Measurements from ENCODE around the gene RAPGEF5. TPM values are rescaled to one million over a fixed set of nuclear protein-coding genes. Genes with fewer than 3 reads are reported as not detected.

Gene RAPGEF5
- polyA plus RNA-seq, 1 of the 3 experiments (the other 2 are of a cell fraction): 1.2 TPM

DNA sequence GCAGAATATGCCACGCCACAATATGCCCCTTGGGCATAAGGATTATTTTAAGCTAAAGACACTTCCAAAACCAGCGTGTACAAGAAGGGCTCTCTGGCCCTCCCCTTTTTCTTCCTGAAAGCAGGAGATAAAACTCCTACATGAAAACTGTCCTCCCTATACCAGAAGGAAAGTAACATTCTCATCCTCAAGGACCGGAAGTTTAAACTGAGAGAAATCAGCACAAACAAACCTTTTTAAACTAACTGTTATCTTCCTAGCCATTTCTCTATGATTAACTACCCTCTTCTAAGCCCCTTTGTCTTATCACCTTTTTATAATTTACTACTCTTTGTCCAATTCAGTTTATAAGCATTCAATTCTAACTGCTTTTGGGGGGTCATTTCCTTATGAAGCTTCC lies 16.4 kb upstream of the RAPGEF5 start:
- POLR2A ChIA-PET: interaction anchor here (1.2 kb wide), 1 partner anchor 11 kb away, joined by 3 read pairs; no protein-coding TSS in a partner anchor
- H3K9ac ChIP-seq: no peak overlapping the region

DNA sequence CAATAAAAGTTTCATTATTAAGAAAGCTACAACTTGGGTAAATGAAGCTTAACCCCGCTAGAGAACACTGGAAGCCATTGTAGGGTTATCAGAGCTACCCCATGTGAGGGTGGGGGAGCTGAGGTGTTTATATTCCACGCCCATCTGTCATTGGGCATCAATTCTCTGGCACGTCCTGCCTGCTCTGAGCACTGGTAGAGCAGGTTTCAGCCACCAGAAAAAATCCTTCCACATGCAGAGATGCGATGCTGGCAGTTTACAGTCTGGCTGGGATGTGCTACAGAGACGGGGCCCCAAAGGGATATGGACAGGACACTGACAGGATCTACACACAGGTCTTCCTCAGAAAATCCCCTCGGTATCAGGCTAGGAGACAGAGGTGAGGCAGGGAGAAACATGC lies 15.9 kb upstream of the RAPGEF5 start:
- Histone ChIP-seq H3K9ac (no peak overlapping the region), H3K9me2 (no peaks in the 10 kb centered on the region), H3F3A (replicated peaks; ENCODE audit: insufficient read depth) (no peaks in the 10 kb centered on the region), H4K20me1 (ENCODE audit: insufficient read depth) (no peaks in the 10 kb centered on the region), H3K27me3 (ENCODE audit: insufficient read depth) (no peaks in the 10 kb centered on the region), H3K79me2 (ENCODE audit: insufficient read depth) (no peaks in the 10 kb centered on the region), H2AFZ (ENCODE audit: low read depth) (no peak overlapping the region), H3K36me3 (replicated peaks in 1 of 2; ENCODE audit: control insufficient read depth in 1 of 2, insufficient read depth in 2 of 2, low read length in 1 of 2) (no peaks in the 10 kb centered on the region), H3K4me2 (no peak overlapping the region), H3K4me1 (ENCODE audit: control insufficient read depth in 1 of 2, insufficient read depth in 2 of 2, low read depth in 1 of 2, low read length in 1 of 2) (peaks cover 0 to 22% of the 10 kb centered on the region in 2 experiments; a peak in 3 of 4 replicates), H3K4me3 (ENCODE audit: low read depth in 2 of 2, low read length in 1 of 2) (no peak overlapping the region), H3K9me3 (no peaks in the 10 kb centered on the region), H3K27ac (ENCODE audit: low read depth in 2 of 2, low read length in 1 of 2) (no peak overlapping the region)
- CTCF ChIA-PET: interaction anchor here (0.5 to 2.4 kb wide), 3 partner anchors 10 to 80 kb away, joined by 3 to 5 read pairs (median 3); no protein-coding TSS in a partner anchor
- no peak for TF ChIP-seq RAD21 (IDR thresholded peaks at IDR 0.05; ENCODE audit: low read length)
- no peak for TF ChIP-seq SIN3A (IDR thresholded peaks at IDR 0.05; ENCODE audit: borderline replicate concordance, low read depth, low read length)
- TF ChIP-seq SMC3 (IDR thresholded peaks at IDR 0.05; ENCODE audit: low read depth, low read length): no peak
- 77% methylated on average over 6 of the region's 6 CpGs for WGBS (ENCODE audit: low lambda C conversion rate)
- POLR2A ChIA-PET: interaction anchor here (0.8 kb wide), 1 partner anchor 10 kb away, joined by 3 read pairs; no protein-coding TSS in a partner anchor
- no peak for DNase-seq

More for the DNA sequence above, 16.4 kb upstream of the RAPGEF5 start:
- H3K27ac ChIP-seq (ENCODE audit: low read depth in 2 of 2, low read length in 1 of 2): no peak overlapping the region
- no peak overlapping the region for H3K4me3 ChIP-seq (ENCODE audit: low read depth in 2 of 2, low read length in 1 of 2)
- 86% methylated on average over 3 of the region's 3 CpGs for WGBS (ENCODE audit: low lambda C conversion rate)
- H3K79me2 ChIP-seq (ENCODE audit: insufficient read depth): no peaks in the 10 kb centered on the region
- no peak for DNase-seq
- CTCF ChIA-PET: interaction anchor here (0.6 to 2.4 kb wide), 7 partner anchors 9 to 262 kb away, joined by 3 to 5 read pairs (median 3); no protein-coding TSS in a partner anchor
- no peak overlapping the region for H2AFZ ChIP-seq (ENCODE audit: low read depth)
- H4K20me1 ChIP-seq (ENCODE audit: insufficient read depth): no peaks in the 10 kb centered on the region
- H3K4me2 ChIP-seq: no peak overlapping the region
- no peaks in the 10 kb centered on the region for H3F3A ChIP-seq (replicated peaks; ENCODE audit: insufficient read depth)
- TF ChIP-seq RFX5 (IDR thresholded peaks at IDR 0.05; ENCODE audit: low read length): no peak
- TF ChIP-seq, protein P1, sequence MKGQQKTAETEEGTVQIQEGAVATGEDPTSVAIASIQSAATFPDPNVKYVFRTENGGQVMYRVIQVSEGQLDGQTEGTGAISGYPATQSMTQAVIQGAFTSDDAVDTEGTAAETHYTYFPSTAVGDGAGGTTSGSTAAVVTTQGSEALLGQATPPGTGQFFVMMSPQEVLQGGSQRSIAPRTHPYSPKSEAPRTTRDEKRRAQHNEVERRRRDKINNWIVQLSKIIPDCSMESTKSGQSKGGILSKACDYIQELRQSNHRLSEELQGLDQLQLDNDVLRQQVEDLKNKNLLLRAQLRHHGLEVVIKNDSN (IDR thresholded peaks at IDR 0.05; ENCODE audit: borderline replicate concordance, low read depth): no peak
- TF ChIP-seq, protein P2, sequence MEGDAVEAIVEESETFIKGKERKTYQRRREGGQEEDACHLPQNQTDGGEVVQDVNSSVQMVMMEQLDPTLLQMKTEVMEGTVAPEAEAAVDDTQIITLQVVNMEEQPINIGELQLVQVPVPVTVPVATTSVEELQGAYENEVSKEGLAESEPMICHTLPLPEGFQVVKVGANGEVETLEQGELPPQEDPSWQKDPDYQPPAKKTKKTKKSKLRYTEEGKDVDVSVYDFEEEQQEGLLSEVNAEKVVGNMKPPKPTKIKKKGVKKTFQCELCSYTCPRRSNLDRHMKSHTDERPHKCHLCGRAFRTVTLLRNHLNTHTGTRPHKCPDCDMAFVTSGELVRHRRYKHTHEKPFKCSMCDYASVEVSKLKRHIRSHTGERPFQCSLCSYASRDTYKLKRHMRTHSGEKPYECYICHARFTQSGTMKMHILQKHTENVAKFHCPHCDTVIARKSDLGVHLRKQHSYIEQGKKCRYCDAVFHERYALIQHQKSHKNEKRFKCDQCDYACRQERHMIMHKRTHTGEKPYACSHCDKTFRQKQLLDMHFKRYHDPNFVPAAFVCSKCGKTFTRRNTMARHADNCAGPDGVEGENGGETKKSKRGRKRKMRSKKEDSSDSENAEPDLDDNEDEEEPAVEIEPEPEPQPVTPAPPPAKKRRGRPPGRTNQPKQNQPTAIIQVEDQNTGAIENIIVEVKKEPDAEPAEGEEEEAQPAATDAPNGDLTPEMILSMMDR (IDR thresholded peaks at IDR 0.05): no peak
- TF ChIP-seq FOSL2 (IDR thresholded peaks at IDR 0.05; ENCODE audit: borderline replicate concordance, low read depth): no peak
- no peak for TF ChIP-seq TEAD4 (IDR thresholded peaks at IDR 0.05; ENCODE audit: borderline replicate concordance, insufficient read depth)
- TF ChIP-seq MEF2A (IDR thresholded peaks at IDR 0.05; ENCODE audit: borderline replicate concordance, low read depth): no peak
- no peaks in the 10 kb centered on the region for H3K9me3 ChIP-seq
- no peaks in the 10 kb centered on the region for H3K36me3 ChIP-seq (replicated peaks in 1 of 2; ENCODE audit: control insufficient read depth in 1 of 2, insufficient read depth in 2 of 2, low read length in 1 of 2)
- peaks cover 0 to 26% of the 10 kb centered on the region in 2 experiments; a peak in 3 of 4 replicates for H3K4me1 ChIP-seq (ENCODE audit: control insufficient read depth in 1 of 2, insufficient read depth in 2 of 2, low read depth in 1 of 2, low read length in 1 of 2)
- no peaks in the 10 kb centered on the region for H3K9me2 ChIP-seq
- H3K27me3 ChIP-seq (ENCODE audit: insufficient read depth): no peaks in the 10 kb centered on the region
